Activated T-helper 1 cell treated with Interleukin-2 at 50 U/mL for 16 hours (primary cell): ENCODE results near the gene LRG1.
"Not testable (repeated sequence)": the region's sequence is repeated elsewhere in the genome, so short reads cannot be mapped to it uniquely, and the experiment has no call there.

Source experiments
- DNase-seq: peaks from one replicate; pipeline ENCODE4 v3.0.0-alpha.2; 2020; ENCODE audit warnings: low read depth

Gene LRG1

GRCh38 chr19:4527377-4527776, 12.5 kb downstream of the LRG1 start:
- DNase-seq: not testable (repeated sequence)

- DNase-seq: no peak
These were observed 14.3 kb downstream of the LRG1 start for GRCh38 chr19:4525563-4526002.

GRCh38 chr19:4524808-4525562, 14.9 kb downstream of the LRG1 start:
- peak; percentile 29 for DNase-seq

GRCh38 chr19:4523306-4524110, 16.3 kb downstream of the LRG1 start:
- no peak for DNase-seq

- DNase-seq: no peak
These were observed 17.4 kb downstream of the LRG1 start for GRCh38 chr19:4522291-4523002.

GRCh38 chr19:4521888-4522242, 18.0 kb downstream of the LRG1 start:
- DNase-seq: no peak

GRCh38 chr19:4521170-4521887, 18.5 kb downstream of the LRG1 start:
- no peak for DNase-seq

GRCh38 chr19:4519521-4520277, 20.1 kb downstream of the LRG1 start:
- DNase-seq: no peak

GRCh38 chr19:4519172-4519496, 20.7 kb downstream of the LRG1 start:
- DNase-seq: no peak

GRCh38 chr19:4518345-4519171, 21.3 kb downstream of the LRG1 start, which contains the start of gene PLIN4:
PLIN4 (minus strand) TSS chr19:4518486; CDS start chr19:4518272, 214 bp downstream.
- DNase-seq: no peak

GRCh38 chr19:4517451-4518057, 22.3 kb downstream of the LRG1 start:
- no peak for DNase-seq

GRCh38 chr19:4516939-4517300, 22.9 kb downstream of the LRG1 start:
- no peak for DNase-seq

GRCh38 chr19:4516199-4516938, 23.5 kb downstream of the LRG1 start:
- DNase-seq: no peak

- DNase-seq: no peak
These were observed 24.1 kb downstream of the LRG1 start for GRCh38 chr19:4515732-4516131.

GRCh38 chr19:4513248-4513647, 26.6 kb downstream of the LRG1 start:
- DNase-seq: no peak

- no peak for DNase-seq
These were observed 27.8 kb downstream of the LRG1 start for GRCh38 chr19:4512070-4512469.

GRCh38 chr19:4511300-4512054, 28.4 kb downstream of the LRG1 start:
- DNase-seq: no peak

- no peak for DNase-seq
These were observed 29.2 kb downstream of the LRG1 start for GRCh38 chr19:4510435-4511255.
